Measurements from ENCODE around the gene ACTN4. TPM values are rescaled to one million over a fixed set of nuclear protein-coding genes. Genes with fewer than 3 reads are reported as not detected.

Gene ACTN4
- total RNA-seq, 2 donors from 2014 or later, result 201 to 205 TPM

DNA sequence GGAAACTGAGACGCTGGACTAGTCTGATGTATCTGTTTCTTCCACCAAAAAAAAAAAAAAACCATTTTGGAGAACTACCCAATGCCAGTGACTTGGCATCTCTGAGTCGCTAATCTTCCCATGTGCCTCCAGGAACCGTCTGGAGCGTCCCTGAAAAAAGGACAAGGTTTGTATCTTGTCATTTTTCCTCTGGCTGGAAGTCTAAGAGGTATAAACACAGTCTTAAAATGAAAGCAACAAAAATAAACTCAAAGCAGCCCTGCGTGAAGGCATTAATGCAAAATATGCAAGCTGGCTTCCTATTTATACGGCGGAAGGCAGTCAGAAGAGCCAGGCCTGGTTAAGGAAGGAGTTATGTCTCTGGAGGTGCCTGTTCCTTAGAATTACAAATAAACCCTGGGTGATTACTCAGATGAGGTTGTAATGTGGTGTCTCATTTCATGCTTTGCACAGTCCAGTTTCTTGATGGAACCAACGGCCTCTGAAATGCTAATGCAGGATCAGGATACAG lies 20.3 kb downstream of the ACTN4 start:
- Mint-ChIP-seq H3K27ac (peak overlapping the region; percentile 90), H3K4me1 (peaks cover 68% of the 10 kb centered on the region), H3K4me3 (peak overlapping the region; percentile 86), H3K27me3 (no peaks in the 10 kb centered on the region), H3K36me3 (ENCODE audit: low read depth) (peaks cover 2% of the 10 kb centered on the region)
- ATAC-seq (no peak), DNase-seq (no peak)
- no peaks in the 10 kb centered on the region for H3K9me3 ChIP-seq (ENCODE audit: control insufficient read depth, low read length, poor library complexity, severe bottlenecking)

- peak; percentile 78 for ATAC-seq
Observed at GRCh38 chr19:38669552-38669951, 22.1 kb downstream of the ACTN4 start.

DNA sequence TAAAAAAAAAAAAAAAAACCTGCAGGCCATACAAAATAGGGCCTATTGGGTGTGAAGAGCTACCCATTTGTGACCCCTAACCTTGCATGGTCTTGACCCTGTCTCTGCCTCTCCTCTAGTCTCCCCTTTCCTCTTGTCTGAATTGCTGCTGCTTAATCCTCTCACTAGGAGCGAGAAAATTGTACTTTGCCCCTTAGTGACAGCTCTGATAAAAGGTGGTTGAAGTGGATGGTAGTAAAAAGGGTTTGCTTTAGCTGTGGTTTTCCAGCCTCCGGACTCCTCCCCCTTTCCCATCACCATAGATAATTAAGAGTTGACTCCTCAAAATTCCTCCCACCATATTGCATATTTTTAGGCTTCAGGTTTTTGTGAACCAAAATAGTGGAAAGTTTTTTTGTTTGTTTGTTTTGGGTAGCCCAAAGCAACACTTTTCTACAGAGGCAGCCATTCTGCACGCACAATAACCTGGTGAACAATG lies 23.5 kb downstream of the ACTN4 start:
- peak overlapping the region; percentile 11 for H3K27ac Mint-ChIP-seq
- H3K4me3 Mint-ChIP-seq, result peak overlapping the region; percentile 63
- no peaks in the 10 kb centered on the region for H3K27me3 Mint-ChIP-seq
- H3K36me3 Mint-ChIP-seq (ENCODE audit: low read depth), result peaks cover 2% of the 10 kb centered on the region
- DNase-seq (no peak), ATAC-seq (no peak)
- H3K9me3 ChIP-seq (ENCODE audit: control insufficient read depth, low read length, poor library complexity, severe bottlenecking), result no peaks in the 10 kb centered on the region
- peaks cover 72% of the 10 kb centered on the region for H3K4me1 Mint-ChIP-seq

More at GRCh38 chr19:38669552-38669951, 22.1 kb downstream of the ACTN4 start:
- DNase-seq, result peak in 1 of 3 donors; percentile 33
- H3K4me1 Mint-ChIP-seq, result peaks cover 66% of the 10 kb centered on the region
- peak overlapping the region; percentile 84 for H3K4me3 Mint-ChIP-seq
- peak overlapping the region; percentile 78 for H3K27ac Mint-ChIP-seq
- no peaks in the 10 kb centered on the region for H3K27me3 Mint-ChIP-seq
- no peaks in the 10 kb centered on the region for H3K9me3 ChIP-seq (ENCODE audit: control insufficient read depth, low read length, poor library complexity, severe bottlenecking)
- peaks cover 2% of the 10 kb centered on the region for H3K36me3 Mint-ChIP-seq (ENCODE audit: low read depth)

DNA sequence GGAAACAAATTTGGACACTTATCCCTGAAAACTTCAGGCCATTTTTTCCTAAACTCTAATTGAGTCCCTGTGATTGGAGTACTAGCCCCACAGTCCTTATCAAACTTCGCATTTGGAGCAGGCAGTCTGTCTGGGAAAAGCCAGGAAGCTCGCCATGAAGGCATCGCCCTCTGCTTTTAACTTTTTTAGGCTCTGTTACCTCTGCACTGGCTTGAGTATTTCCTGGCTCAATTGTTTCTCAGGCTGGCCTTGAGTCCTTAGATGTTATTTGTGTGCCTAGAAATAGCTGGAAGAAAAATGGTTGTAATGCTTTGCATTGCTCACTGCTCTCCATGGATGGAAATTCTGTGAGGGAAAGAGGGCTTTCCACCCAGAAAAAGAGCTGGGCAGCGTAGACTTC lies 24.2 kb downstream of the ACTN4 start:
- no peak for DNase-seq
- Mint-ChIP-seq H3K4me3 (no peak overlapping the region), H3K27ac (no peak overlapping the region), H3K27me3 (no peaks in the 10 kb centered on the region), H3K4me1 (peaks cover 69% of the 10 kb centered on the region), H3K36me3 (ENCODE audit: low read depth) (peaks cover 2% of the 10 kb centered on the region)
- no peak for ATAC-seq
- H3K9me3 ChIP-seq (ENCODE audit: control insufficient read depth, low read length, poor library complexity, severe bottlenecking), result no peaks in the 10 kb centered on the region

DNA sequence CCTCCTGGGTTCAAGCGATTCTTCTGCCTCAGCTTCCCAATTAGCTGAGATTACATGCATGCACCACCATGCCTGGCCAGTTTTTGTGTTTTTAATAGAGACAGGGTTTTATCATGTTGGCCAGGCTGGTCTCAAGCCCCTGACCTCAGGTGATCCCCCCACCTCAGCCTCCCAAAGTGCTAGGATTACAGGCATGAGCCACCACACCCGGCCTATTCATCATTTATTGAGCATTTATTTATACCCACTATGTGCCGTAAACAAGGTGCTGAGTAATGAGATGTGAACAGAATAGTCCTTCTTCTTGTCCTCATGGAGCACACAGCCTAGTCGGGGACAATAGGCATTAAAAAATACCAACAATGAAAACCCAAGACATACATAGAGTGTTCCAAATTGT lies 25.6 kb downstream of the ACTN4 start:
- H3K27ac Mint-ChIP-seq, result no peak overlapping the region
- ATAC-seq (no peak), DNase-seq (no peak)
- H3K27me3 Mint-ChIP-seq, result no peaks in the 10 kb centered on the region
- peaks cover 3% of the 10 kb centered on the region for H3K36me3 Mint-ChIP-seq (ENCODE audit: low read depth)
- peaks cover 64% of the 10 kb centered on the region for H3K4me1 Mint-ChIP-seq
- no peak overlapping the region for H3K4me3 Mint-ChIP-seq
- H3K9me3 ChIP-seq (ENCODE audit: control insufficient read depth, low read length, poor library complexity, severe bottlenecking), result no peaks in the 10 kb centered on the region

DNA sequence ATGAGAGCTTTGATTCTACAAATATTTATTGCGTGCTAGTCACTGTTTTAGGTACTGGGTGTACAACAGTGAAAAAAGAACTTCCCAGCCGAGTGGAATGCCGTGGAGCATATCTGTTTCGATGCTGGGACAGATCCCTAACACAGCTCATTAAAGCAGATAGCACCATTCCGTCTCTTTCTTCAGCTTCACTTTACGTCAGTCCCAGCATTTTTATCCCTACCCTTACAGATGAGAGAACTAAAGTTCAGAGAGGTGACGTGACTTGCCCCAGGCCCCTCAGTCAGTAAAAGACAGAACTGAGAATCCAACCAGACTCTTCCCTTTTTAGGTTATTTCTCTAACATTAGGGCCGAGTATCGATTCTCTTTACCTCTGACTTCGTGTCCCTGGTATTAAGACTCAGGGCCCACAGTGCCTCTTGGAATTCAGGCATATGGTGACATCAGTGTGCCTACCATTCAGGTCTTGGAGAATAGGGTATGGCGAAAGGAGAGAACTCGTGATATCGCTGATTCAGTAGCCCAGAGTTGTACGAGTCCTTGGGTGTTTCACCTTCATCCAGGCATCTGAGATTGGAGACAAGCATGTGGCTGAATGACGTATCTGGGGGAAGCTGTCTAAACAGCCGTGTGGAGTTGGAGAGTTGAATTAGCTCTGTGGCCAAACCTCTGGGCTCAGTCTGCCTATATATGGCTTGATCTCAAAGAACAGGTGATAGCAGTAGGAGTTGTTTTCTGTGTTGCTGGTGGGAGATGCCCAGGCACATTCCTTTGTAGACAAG lies 27.1 kb downstream of the ACTN4 start:
- ATAC-seq (no peak), DNase-seq (no peak)
- Mint-ChIP-seq H3K27me3 (no peaks in the 10 kb centered on the region), H3K4me3 (peak overlapping the region; percentile 60), H3K27ac (peak overlapping the region; percentile 90), H3K36me3 (ENCODE audit: low read depth) (peaks cover 3% of the 10 kb centered on the region), H3K4me1 (peaks cover 58% of the 10 kb centered on the region)
- H3K9me3 ChIP-seq (ENCODE audit: control insufficient read depth, low read length, poor library complexity, severe bottlenecking), result no peaks in the 10 kb centered on the region

DNA sequence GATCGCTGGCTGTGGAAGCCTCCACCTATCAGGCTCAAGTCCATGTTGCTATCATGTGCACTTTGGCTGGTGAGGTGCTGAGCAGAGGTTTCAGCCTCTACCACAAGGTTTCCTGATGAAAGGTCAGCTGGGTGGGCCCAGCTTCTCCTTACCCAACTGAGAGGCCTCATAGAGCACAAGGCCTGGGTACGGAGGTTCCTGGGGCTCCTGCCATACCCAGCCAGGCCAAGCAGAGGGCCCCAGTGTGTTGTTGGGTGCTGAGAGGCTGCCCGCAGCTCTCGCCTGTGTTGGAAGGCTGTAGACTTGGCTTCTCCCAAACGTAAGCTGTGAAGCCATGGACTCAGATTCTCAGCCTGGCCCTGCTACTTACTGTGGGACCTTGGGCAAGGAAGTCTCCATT lies 28.2 kb downstream of the ACTN4 start:
- ATAC-seq, result peak; percentile 61
- peaks cover 59% of the 10 kb centered on the region for H3K4me1 Mint-ChIP-seq
- H3K27ac Mint-ChIP-seq, result peak overlapping the region; percentile 90
- H3K9me3 ChIP-seq (ENCODE audit: control insufficient read depth, low read length, poor library complexity, severe bottlenecking), result no peaks in the 10 kb centered on the region
- no peak for DNase-seq
- no peak overlapping the region for H3K4me3 Mint-ChIP-seq
- no peaks in the 10 kb centered on the region for H3K27me3 Mint-ChIP-seq
- H3K36me3 Mint-ChIP-seq (ENCODE audit: low read depth), result peaks cover 3% of the 10 kb centered on the region

GRCh38 chr19:38676023-38676877 lies 28.8 kb downstream of the ACTN4 start:
- peak overlapping the region; percentile 90 for H3K27ac Mint-ChIP-seq
- no peak for ATAC-seq

GRCh38 chr19:38676878-38677646 lies 29.6 kb downstream of the ACTN4 start:
- DNase-seq (no peak), ATAC-seq (no peak)
- peak overlapping the region; percentile 90 for H3K27ac Mint-ChIP-seq
- peaks cover 60% of the 10 kb centered on the region for H3K4me1 Mint-ChIP-seq
- H3K27me3 Mint-ChIP-seq, result no peaks in the 10 kb centered on the region
- peak overlapping the region; percentile 82 for H3K4me3 Mint-ChIP-seq
- peaks cover 3% of the 10 kb centered on the region for H3K36me3 Mint-ChIP-seq (ENCODE audit: low read depth)
- H3K9me3 ChIP-seq (ENCODE audit: control insufficient read depth, low read length, poor library complexity, severe bottlenecking), result no peaks in the 10 kb centered on the region

More at GRCh38 chr19:38676023-38676877, 28.8 kb downstream of the ACTN4 start:
- Mint-ChIP-seq H3K27me3 (no peaks in the 10 kb centered on the region), H3K4me1 (peaks cover 59% of the 10 kb centered on the region), H3K4me3 (peak overlapping the region; percentile 72), H3K36me3 (ENCODE audit: low read depth) (peaks cover 3% of the 10 kb centered on the region)
- no peak for DNase-seq
- no peaks in the 10 kb centered on the region for H3K9me3 ChIP-seq (ENCODE audit: control insufficient read depth, low read length, poor library complexity, severe bottlenecking)

- DNase-seq, result no peak
- no peaks in the 10 kb centered on the region for H3K27me3 Mint-ChIP-seq
- H3K27ac Mint-ChIP-seq, result peak overlapping the region; percentile 90
- peaks cover 70% of the 10 kb centered on the region for H3K4me1 Mint-ChIP-seq
- H3K36me3 Mint-ChIP-seq (ENCODE audit: low read depth), result peaks cover 3% of the 10 kb centered on the region
- peak overlapping the region; percentile 19 for H3K4me3 Mint-ChIP-seq
- ATAC-seq, result no peak
- H3K9me3 ChIP-seq (ENCODE audit: control insufficient read depth, low read length, poor library complexity, severe bottlenecking), result no peaks in the 10 kb centered on the region
Observed at GRCh38 chr19:38678217-38678890, 30.9 kb downstream of the ACTN4 start.

- DNase-seq (no peak), ATAC-seq (no peak)
- Mint-ChIP-seq H3K36me3 (ENCODE audit: low read depth) (peaks cover 3% of the 10 kb centered on the region), H3K4me3 (no peak overlapping the region), H3K27ac (peak overlapping the region; percentile 90), H3K4me1 (peaks cover 74% of the 10 kb centered on the region), H3K27me3 (no peaks in the 10 kb centered on the region)
- H3K9me3 ChIP-seq (ENCODE audit: control insufficient read depth, low read length, poor library complexity, severe bottlenecking), result no peaks in the 10 kb centered on the region
Observed at GRCh38 chr19:38678891-38679494, 31.5 kb downstream of the ACTN4 start.

GRCh38 chr19:38679839-38680238 lies 32.4 kb downstream of the ACTN4 start:
- DNase-seq (no peak), ATAC-seq (no peak)
- no peak overlapping the region for H3K4me3 Mint-ChIP-seq
- peaks cover 3% of the 10 kb centered on the region for H3K36me3 Mint-ChIP-seq (ENCODE audit: low read depth)
- peaks cover 73% of the 10 kb centered on the region for H3K4me1 Mint-ChIP-seq
- H3K27me3 Mint-ChIP-seq, result no peaks in the 10 kb centered on the region
- H3K27ac Mint-ChIP-seq, result peak overlapping the region; percentile 93
- no peaks in the 10 kb centered on the region for H3K9me3 ChIP-seq (ENCODE audit: control insufficient read depth, low read length, poor library complexity, severe bottlenecking)
